DMS79 treated with DMSO at 0.1 percent for 48 hours (cell line): ENCODE measurements around the gene FAM81A.

ENCODE experiments used
- DNase-seq: peaks from one replicate; lab custom pipeline; 2025; lab: John Stamatoyannopoulos, UW

FAM81A gene

DNA sequence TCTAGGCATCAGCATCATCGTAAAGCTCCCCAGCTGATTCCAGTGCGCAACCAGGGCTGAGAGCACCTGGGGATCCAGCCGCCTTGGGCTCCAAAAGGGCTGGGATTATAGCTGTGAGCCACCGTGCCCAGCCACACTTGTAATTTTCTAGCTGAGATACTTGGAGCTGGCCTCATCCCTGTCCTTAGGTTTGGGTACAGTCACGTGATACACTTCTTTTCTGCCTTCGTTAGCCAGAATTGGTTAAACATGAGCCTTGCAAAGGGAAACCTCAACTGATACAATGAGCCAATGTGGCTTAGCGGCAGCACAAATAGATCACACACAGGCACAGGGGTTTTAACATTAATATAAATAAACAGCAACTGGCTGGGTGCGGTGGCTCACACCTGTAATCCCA is 103.8 kb downstream of the FAM81A start:
- DNase-seq: no peak

DNA sequence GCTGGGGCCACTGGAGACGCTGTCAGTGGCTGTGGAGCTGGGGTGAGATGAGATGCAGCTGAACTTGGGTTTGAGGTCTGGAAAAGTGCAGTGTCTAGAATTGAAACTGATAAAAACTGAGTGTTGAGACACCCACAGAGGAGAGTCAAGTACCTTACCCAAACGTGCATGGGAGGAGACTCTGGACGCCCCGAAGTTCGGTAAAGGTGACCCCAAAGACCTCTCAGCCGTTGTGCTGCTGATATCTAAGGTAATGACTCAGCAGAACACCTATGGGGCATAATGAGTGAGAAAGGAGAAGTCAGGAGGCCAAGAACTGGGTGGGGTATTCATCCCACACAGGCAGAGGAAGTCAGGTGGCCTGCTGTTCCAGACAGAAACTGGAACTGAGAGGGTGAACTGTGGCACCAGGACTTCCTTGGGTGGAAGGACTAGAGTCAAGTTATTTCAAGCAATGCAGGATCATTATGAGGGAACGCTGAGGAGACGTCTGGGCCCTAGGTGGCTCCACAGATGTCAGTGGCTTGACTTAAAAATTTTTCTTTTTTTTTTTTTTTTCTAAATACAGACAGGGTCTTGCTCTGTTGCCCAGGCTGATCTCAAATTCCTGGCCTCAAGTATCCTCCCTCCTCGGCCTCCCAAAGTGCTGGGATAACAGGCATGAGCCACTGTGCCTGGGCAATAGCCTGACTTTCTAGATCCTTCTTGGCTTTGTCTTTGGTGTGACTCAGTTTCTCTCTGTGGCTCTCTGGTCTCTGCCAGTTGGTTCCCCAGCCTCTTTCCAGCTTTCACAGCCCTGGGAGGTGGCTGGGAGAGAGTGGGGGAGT is 105.9 kb downstream of the FAM81A start:
- no peak for DNase-seq

GRCh38 chr15:59545573-59545972 is 107.6 kb downstream of the FAM81A start:
- no peak for DNase-seq

- no peak for DNase-seq
Observed at GRCh38 chr15:59548501-59549226, 110.7 kb downstream of the FAM81A start.

GRCh38 chr15:59549301-59550185 is 111.6 kb downstream of the FAM81A start:
- no peak for DNase-seq

- DNase-seq: no peak
Observed at GRCh38 chr15:59550530-59550929, 112.5 kb downstream of the FAM81A start.

GRCh38 chr15:59550956-59551355 is 113.0 kb downstream of the FAM81A start:
- DNase-seq: no peak

GRCh38 chr15:59553879-59554735 is 116.1 kb downstream of the FAM81A start:
- DNase-seq: no peak

- DNase-seq: no peak
Observed at GRCh38 chr15:59555696-59556095, 117.7 kb downstream of the FAM81A start.

- no peak for DNase-seq
Observed at GRCh38 chr15:59556380-59556779, 118.4 kb downstream of the FAM81A start.

- no peak for DNase-seq
Observed at GRCh38 chr15:59557581-59557980, 119.6 kb downstream of the FAM81A start.

- DNase-seq: no peak
Observed at GRCh38 chr15:59558851-59559250, 120.9 kb downstream of the FAM81A start.

DNA sequence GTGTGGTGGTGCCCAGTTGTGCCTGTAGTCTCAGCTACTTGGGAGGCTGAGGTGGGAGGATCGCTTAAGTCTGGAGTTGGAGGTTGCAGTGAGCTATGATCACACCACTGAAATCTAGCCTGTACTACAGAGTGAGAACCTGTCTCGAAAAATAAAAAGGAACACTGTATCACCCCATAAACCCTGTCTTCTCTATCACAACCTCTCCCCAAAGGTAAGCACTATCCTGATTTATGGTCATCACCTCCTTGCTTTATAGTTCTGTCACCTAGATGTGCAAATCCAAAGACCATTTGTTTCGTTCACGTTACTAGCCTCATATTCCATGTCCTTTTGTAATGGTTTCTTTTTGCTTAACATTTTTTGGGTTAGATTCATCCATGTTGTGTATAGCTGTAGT is 123.6 kb downstream of the FAM81A start:
- no peak for DNase-seq

GRCh38 chr15:59562448-59563186 is 124.6 kb downstream of the FAM81A start:
- DNase-seq: no peak

GRCh38 chr15:59565299-59565698 is 127.3 kb downstream of the FAM81A start:
- DNase-seq: no peak

GRCh38 chr15:59567324-59567723 is 129.3 kb downstream of the FAM81A start:
- no peak for DNase-seq

DNA sequence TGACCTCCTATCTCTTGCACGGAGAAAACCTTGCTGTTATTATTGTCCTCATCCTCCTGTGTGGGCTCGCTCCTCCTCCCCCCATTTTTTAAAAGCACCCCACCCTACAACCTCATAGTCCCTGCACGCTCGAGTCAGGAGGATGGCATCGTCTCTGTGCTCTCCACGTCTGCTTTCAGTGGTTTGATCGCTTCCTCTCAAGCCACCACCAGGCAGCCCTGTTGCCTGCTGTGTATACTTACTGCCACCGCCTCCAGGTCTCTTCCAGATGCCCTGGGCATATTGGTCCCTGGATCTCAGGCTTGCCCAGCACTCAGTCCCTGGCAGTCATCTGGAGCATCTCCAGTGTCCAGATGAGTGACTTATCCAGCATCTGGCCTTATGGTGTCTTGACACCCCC is 131.5 kb downstream of the FAM81A start:
- no peak for DNase-seq

- DNase-seq: no peak
Observed at GRCh38 chr15:59570315-59570714, 132.3 kb downstream of the FAM81A start.

GRCh38 chr15:59571606-59572005 is 133.6 kb downstream of the FAM81A start:
- no peak for DNase-seq
